PC-3 (cell line): ENCODE data around the gene RAD51C. TPM values are rescaled to one million over a fixed set of nuclear protein-coding genes. Genes with fewer than 3 reads are reported as not detected.
"Not testable (repeated sequence)": the region's sequence is repeated elsewhere in the genome, so short reads cannot be mapped to it uniquely, and the experiment has no call there.

Source experiments
- ATAC-seq: fragments of 200-7000 bp; cut with Tn5 transposase; 2 replicates; pipeline ENCODE4 v1.9.1; 2020; ENCODE audit warnings: mild to moderate bottlenecking, moderate library complexity
- BruUV-seq: library from RNA; stranded (reverse); fragments of 400-500 nt; replicated peaks from 2 replicates; lab custom pipeline; 2021; lab: Mats Ljungman, UMichigan
- CTCF ChIA-PET: fragments of 300-600 bp; sonication (Branson Sonifier 250); formaldehyde crosslinking; loops from one replicate; lab custom pipeline; 2022; ENCODE audit warnings: antibody characterized with exemption; lab: Charles Lee
- POLR2A ChIA-PET: fragments of 300-600 bp; sonication (Branson Sonifier 250); formaldehyde crosslinking; loops from one replicate; lab custom pipeline; 2022; ENCODE audit warnings: antibody characterized with exemption; ENCODE audit not compliant: unreplicated experiment; lab: Charles Lee
- DNase-seq: peaks from one replicate; pipeline ENCODE4 v3.0.0-alpha.2; 2015
- H2AFZ ChIP-seq: fragments of 300-600 bp; sonication (generic); 2 replicates; pipeline ENCODE4 v1.6.0; 2016; ENCODE audit warnings: antibody characterized with exemption, low read length
- H3F3A ChIP-seq: fragments of 300-600 bp; sonication (generic); one replicate; pipeline ENCODE4 v1.6.0; 2017; ENCODE audit warnings: antibody characterized with exemption, low read length, control low read depth, mild to moderate bottlenecking; ENCODE audit not compliant: unreplicated experiment
- H3K27ac ChIP-seq: fragments of 300-600 bp; sonication (generic); 2 replicates; pipeline ENCODE4 v1.5.1; 2016; ENCODE audit warnings: mild to moderate bottlenecking, low read length
- H3K27me3 ChIP-seq: fragments of 300-600 bp; sonication (generic); 2 replicates; pipeline ENCODE4 v1.6.1; 2016; ENCODE audit warnings: low read length, mixed read lengths
- H3K36me3 ChIP-seq: fragments of 300-600 bp; sonication (generic); 2 replicates; pipeline ENCODE4 v1.6.1; 2016; ENCODE audit warnings: low read depth, mixed run types, low read length, mixed read lengths
- H3K4me1 ChIP-seq: fragments of 300-600 bp; sonication (generic); 2 replicates; pipeline ENCODE4 v1.5.1; 2016; ENCODE audit warnings: low read length; ENCODE audit not compliant: insufficient read depth
- H3K4me2 ChIP-seq: fragments of 300-600 bp; sonication (generic); 2 replicates; pipeline ENCODE4 v1.6.0; 2016; ENCODE audit warnings: low read length
- H3K4me3 ChIP-seq: fragments of 300-600 bp; sonication (generic); 2 replicates; pipeline ENCODE4 v1.5.1; 2016; ENCODE audit warnings: mild to moderate bottlenecking, low read length, mixed read lengths
- H3K79me2 ChIP-seq: fragments of 300-600 bp; sonication (generic); 2 replicates; pipeline ENCODE4 v1.6.1; 2017; ENCODE audit warnings: low read length, mixed read lengths
- H3K9ac ChIP-seq: fragments of 300-600 bp; sonication (generic); 2 replicates; pipeline ENCODE4 v1.6.0; 2016; ENCODE audit warnings: mild to moderate bottlenecking, low read length
- H3K9me2 ChIP-seq: fragments of 300-600 bp; sonication (generic); replicated peaks from 2 replicates; pipeline ENCODE4 v1.6.1; 2016; ENCODE audit warnings: mixed run types, low read length, mixed read lengths
- H3K9me3 ChIP-seq: fragments of 300-600 bp; sonication (generic); 2 replicates; pipeline ENCODE4 v1.6.1; 2016; ENCODE audit warnings: low read length, mixed read lengths
- H4K20me1 ChIP-seq: fragments of 300-600 bp; sonication (generic); 2 replicates; pipeline ENCODE4 v1.6.1; 2016; ENCODE audit warnings: low read length, mixed read lengths
- CTCF ChIP-seq: fragments of 300-600 bp; sonication (generic); conservative IDR thresholded peaks from 2 replicates; pipeline ENCODE4 v1.5.1; 2017; ENCODE audit warnings: antibody characterized with exemption, low read depth, mild to moderate bottlenecking, low read length
- EZH2 ChIP-seq: fragments of 300-600 bp; sonication (generic); IDR thresholded peaks from one replicate; pipeline ENCODE4 v1.6.1; 2017; ENCODE audit warnings: antibody characterized with exemption, mild to moderate bottlenecking, low read length; ENCODE audit not compliant: unreplicated experiment
- EZH2phosphoT487 ChIP-seq: fragments of 300-600 bp; sonication (generic); IDR thresholded peaks from 2 replicates; pipeline ENCODE4 v1.6.1; 2018; ENCODE audit warnings: mild to moderate bottlenecking, antibody characterized with exemption, low read length, borderline replicate concordance
- intact Hi-C: fragments of 100-400 bp; cut with micrococcal nuclease; formaldehyde crosslinking; loops from 2 replicates; pipeline ENCODE4 v1.9.0; 2023
- total RNA-seq: library from RNA; depleted of rRNA; stranded (reverse); fragments of >200 nt; gene quantifications from 2 replicates; pipeline ENCODE4 v1.2.3, GENCODE V29; 2014

The RAD51C gene
- total RNA-seq, 1 experiment from 2014 or later: 71.1 TPM

DNA sequence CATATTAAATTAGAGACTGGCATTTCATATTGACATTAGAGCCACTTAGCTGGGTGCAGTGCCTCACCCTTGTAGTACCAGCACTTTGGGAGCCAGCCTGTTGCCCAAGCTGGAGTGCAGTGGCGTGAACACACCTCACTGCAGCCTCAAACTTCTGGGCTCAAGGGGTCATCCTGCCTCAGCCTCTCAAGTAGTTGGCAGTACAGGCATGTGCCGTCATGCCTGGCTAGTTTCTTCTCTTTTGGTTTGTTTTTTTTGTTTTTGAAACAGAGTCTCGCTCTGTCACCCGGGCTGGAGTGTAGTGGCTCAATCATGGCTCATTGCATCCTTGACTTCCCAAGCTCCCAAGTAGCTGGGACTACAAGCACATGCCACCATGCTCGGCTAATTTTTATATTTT is 72.0 kb downstream of the RAD51C start:
- DNase-seq (no peak), ATAC-seq (no peak)
- no peaks in the 10 kb centered on the region for H4K20me1 ChIP-seq
- H3K27me3 ChIP-seq: peaks cover 66% of the 10 kb centered on the region
- no peaks in the 10 kb centered on the region for H3K36me3 ChIP-seq
- no peak overlapping the region for H3K4me3 ChIP-seq
- intact Hi-C loops: no loop called here
- H3K9me3 ChIP-seq: no peaks in the 10 kb centered on the region
- H3K4me2 ChIP-seq: no peak overlapping the region
- H3K9ac ChIP-seq: no peak overlapping the region
- no peaks in the 10 kb centered on the region for H3K79me2 ChIP-seq
- no peaks in the 10 kb centered on the region for H3K4me1 ChIP-seq
- no peak overlapping the region for H3K27ac ChIP-seq
- H2AFZ ChIP-seq: no peak overlapping the region
- no TSS peak for BruUV-seq
- no peaks in the 10 kb centered on the region for H3K9me2 ChIP-seq
- ChIA-PET CTCF (interaction anchor here (0.6 kb wide), 1 partner anchor 132 kb away, joined by 3 read pairs; no protein-coding TSS in a partner anchor), POLR2A (no interaction called here)
- no peaks in the 10 kb centered on the region for H3F3A ChIP-seq
- TF ChIP-seq EZH2phosphoT487 (no peak), CTCF (no peak), EZH2 (no peak)

- intact Hi-C loops, POLR2A ChIA-PET, CTCF ChIA-PET: not testable (repeated sequence)
These were observed 86.1 kb downstream of the RAD51C start for GRCh38 chr17:58778482-58778881.

DNA sequence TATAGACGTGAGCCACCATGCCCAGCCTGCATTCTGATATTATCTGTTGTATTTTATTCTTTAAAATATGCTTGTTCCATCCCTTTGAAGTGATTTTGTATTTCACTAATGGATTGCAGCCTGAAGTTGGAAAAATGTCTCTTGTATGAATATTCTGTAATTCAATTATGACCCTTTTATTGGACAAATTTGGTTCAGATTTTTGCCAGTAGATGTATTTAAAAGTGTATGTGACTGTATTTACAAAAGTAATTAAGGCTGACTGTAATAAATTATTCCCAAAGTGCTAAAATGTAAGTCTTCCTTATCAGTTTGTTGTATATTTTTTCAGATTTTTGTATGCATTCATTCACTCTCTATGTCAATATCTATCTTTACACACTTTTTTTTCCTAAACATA is 87.0 kb downstream of the RAD51C start:
- H4K20me1 ChIP-seq: no peaks in the 10 kb centered on the region
- H2AFZ ChIP-seq: no peak overlapping the region
- BruUV-seq: no TSS peak
- DNase-seq (no peak), ATAC-seq (no peak)
- H3K27me3 ChIP-seq: peaks cover 30% of the 10 kb centered on the region
- no peak overlapping the region for H3K4me3 ChIP-seq
- TF ChIP-seq EZH2phosphoT487 (no peak), EZH2 (no peak), CTCF (no peak)
- no peaks in the 10 kb centered on the region for H3K9me3 ChIP-seq
- intact Hi-C loops: no loop called here
- no peaks in the 10 kb centered on the region for H3F3A ChIP-seq
- H3K4me2 ChIP-seq: no peak overlapping the region
- no peaks in the 10 kb centered on the region for H3K36me3 ChIP-seq
- H3K79me2 ChIP-seq: no peaks in the 10 kb centered on the region
- ChIA-PET CTCF (no interaction called here), POLR2A (no interaction called here)
- no peaks in the 10 kb centered on the region for H3K9me2 ChIP-seq
- no peaks in the 10 kb centered on the region for H3K4me1 ChIP-seq
- H3K9ac ChIP-seq: no peak overlapping the region
- no peak overlapping the region for H3K27ac ChIP-seq

More at GRCh38 chr17:58778482-58778881, 86.1 kb downstream of the RAD51C start:
- not testable (repeated sequence) for H3K27ac ChIP-seq, H3K9me2 ChIP-seq, BruUV-seq, H3K4me2 ChIP-seq, H3K4me3 ChIP-seq, H3K36me3 ChIP-seq, H3K4me1 ChIP-seq, H2AFZ ChIP-seq, H3K9me3 ChIP-seq, DNase-seq, H3K9ac ChIP-seq, ATAC-seq, H3K79me2 ChIP-seq, H3F3A ChIP-seq, H4K20me1 ChIP-seq
- H3K27me3 ChIP-seq: peaks cover 38% of the 10 kb centered on the region
